ENCODE measurements around the gene FA2H. TPM values are rescaled to one million over a fixed set of nuclear protein-coding genes. Genes with fewer than 3 reads are reported as not detected.

The FA2H gene
- total RNA-seq, 2 experiments from 2014 or later, result not detected

- POLR2A ChIA-PET, result no interaction called here
- Mint-ChIP-seq H3K27ac (no peak overlapping the region), H3K9me3 (no peaks in the 10 kb centered on the region), H3K4me3 (no peak overlapping the region), H3K36me3 (ENCODE audit: low read depth) (no peaks in the 10 kb centered on the region), H3K27me3 (no peaks in the 10 kb centered on the region), H3K4me1 (ENCODE audit: low read depth) (no peaks in the 10 kb centered on the region)
- no peak for TF ChIP-seq CTCF (IDR thresholded peaks at IDR 0.05)
- intact Hi-C loops (cut with micrococcal nuclease), result no loop called here
- CTCF ChIA-PET, result interaction anchor here (3.9 kb wide), 1 partner anchor 10 kb away, joined by 21 read pairs; no protein-coding TSS in a partner anchor
- DNase-seq, result no peak
- no peak for ATAC-seq
These were observed 38.0 kb downstream of the FA2H start for GRCh38 chr16:74736531-74737157.

- DNase-seq (no peak), ATAC-seq (no peak)
- CTCF ChIA-PET, result no interaction called here
- H3K27me3 Mint-ChIP-seq, result no peaks in the 10 kb centered on the region
- POLR2A ChIA-PET, result interaction anchor here (0.6 kb wide), 1 partner anchor 112 kb away, joined by 4 read pairs; no protein-coding TSS in a partner anchor
- no peak overlapping the region for H3K27ac Mint-ChIP-seq
- H3K9me3 Mint-ChIP-seq, result no peaks in the 10 kb centered on the region
- H3K4me1 Mint-ChIP-seq (ENCODE audit: low read depth), result no peaks in the 10 kb centered on the region
- no peak for TF ChIP-seq CTCF (IDR thresholded peaks at IDR 0.05)
- no peaks in the 10 kb centered on the region for H3K36me3 Mint-ChIP-seq (ENCODE audit: low read depth)
- no peak overlapping the region for H3K4me3 Mint-ChIP-seq
- intact Hi-C loops (cut with micrococcal nuclease), result no loop called here
These were observed 39.1 kb downstream of the FA2H start for GRCh38 chr16:74735554-74735953.

GRCh38 chr16:74735162-74735452 lies 39.5 kb downstream of the FA2H start:
- TF ChIP-seq CTCF (IDR thresholded peaks at IDR 0.05), result no peak
- ChIA-PET CTCF (no interaction called here), POLR2A (no interaction called here)
- ATAC-seq (no peak), DNase-seq (no peak)
- peaks cover 3% of the 10 kb centered on the region for H3K4me1 Mint-ChIP-seq (ENCODE audit: low read depth)
- intact Hi-C loops (cut with micrococcal nuclease), result no loop called here
- no peaks in the 10 kb centered on the region for H3K27me3 Mint-ChIP-seq
- H3K9me3 Mint-ChIP-seq, result no peaks in the 10 kb centered on the region
- no peak overlapping the region for H3K4me3 Mint-ChIP-seq
- H3K27ac Mint-ChIP-seq, result no peak overlapping the region
- no peaks in the 10 kb centered on the region for H3K36me3 Mint-ChIP-seq (ENCODE audit: low read depth)

GRCh38 chr16:74734361-74735161 lies 40.1 kb downstream of the FA2H start:
- no peak overlapping the region for H3K4me3 Mint-ChIP-seq
- H3K27me3 Mint-ChIP-seq, result no peaks in the 10 kb centered on the region
- intact Hi-C loops (cut with micrococcal nuclease), result no loop called here
- POLR2A ChIA-PET, result interaction anchor here (0.7 kb wide), 1 partner anchor 39 kb away, joined by 3 read pairs; no protein-coding TSS in a partner anchor
- H3K9me3 Mint-ChIP-seq, result no peaks in the 10 kb centered on the region
- H3K36me3 Mint-ChIP-seq (ENCODE audit: low read depth), result no peaks in the 10 kb centered on the region
- DNase-seq (no peak), ATAC-seq (no peak)
- no peak for TF ChIP-seq CTCF (IDR thresholded peaks at IDR 0.05)
- H3K4me1 Mint-ChIP-seq (ENCODE audit: low read depth), result peaks cover 6% of the 10 kb centered on the region
- CTCF ChIA-PET, result interaction anchor here (1.3 kb wide), 1 partner anchor 25 kb away, joined by 4 read pairs; no protein-coding TSS in a partner anchor
- no peak overlapping the region for H3K27ac Mint-ChIP-seq

- peaks cover 7% of the 10 kb centered on the region for H3K4me1 Mint-ChIP-seq (ENCODE audit: low read depth)
- CTCF ChIA-PET, result interaction anchor here (0.7 to 1.3 kb wide), 2 partner anchors 11 to 23 kb away, joined by 3 to 4 read pairs; no protein-coding TSS in a partner anchor
- intact Hi-C loops (cut with micrococcal nuclease), result no loop called here
- no peak overlapping the region for H3K27ac Mint-ChIP-seq
- H3K4me3 Mint-ChIP-seq, result no peak overlapping the region
- no peaks in the 10 kb centered on the region for H3K9me3 Mint-ChIP-seq
- ATAC-seq, result no peak
- TF ChIP-seq CTCF (IDR thresholded peaks at IDR 0.05), result no peak
- no peaks in the 10 kb centered on the region for H3K36me3 Mint-ChIP-seq (ENCODE audit: low read depth)
- no peaks in the 10 kb centered on the region for H3K27me3 Mint-ChIP-seq
- DNase-seq, result no peak
- POLR2A ChIA-PET, result no interaction called here
These were observed 41.8 kb downstream of the FA2H start for GRCh38 chr16:74732707-74733350.

All from activated CD8-positive, alpha-beta T cell treated with anti-CD3 and anti-CD28 coated beads for 36 hours (primary cell).